IMR-90 (cell line): ENCODE measurements around the gene ZNF423.

Source experiments
- CEBPB ChIP-seq: IDR thresholded peaks from 2 replicates; pipeline ENCODE4 v1.6.1; 2012; ENCODE audit warnings: low read depth, low read length, improper control_type of control experiment
- CHD1 ChIP-seq: IDR thresholded peaks from 2 replicates; pipeline ENCODE4 v1.6.1; 2012; ENCODE audit warnings: low read depth, low read length, improper control_type of control experiment
- CTCF ChIP-seq: conservative IDR thresholded peaks from 2 replicates; pipeline ENCODE4 v1.5.1; 2012; ENCODE audit warnings: mild to moderate bottlenecking, low read depth, low read length, improper control_type of control experiment
- FOS ChIP-seq: fragments of 150-350 bp; IDR thresholded peaks from 2 replicates; pipeline ENCODE4 v1.6.1; 2016; ENCODE audit warnings: low read depth, low read length
- POLR2A ChIP-seq: IDR thresholded peaks from 2 replicates; pipeline ENCODE4 v1.6.1; 2012; ENCODE audit warnings: mild to moderate bottlenecking, low read depth, low read length
- SMC3 ChIP-seq: fragments of 150-350 bp; IDR thresholded peaks from 2 replicates; pipeline ENCODE4 v1.6.1; 2016; ENCODE audit warnings: low read depth, mild to moderate bottlenecking, antibody characterized with exemption, low read length, moderate library complexity
- USF2 ChIP-seq: fragments of 150-350 bp; IDR thresholded peaks from 2 replicates; pipeline ENCODE4 v1.6.1; 2017; ENCODE audit warnings: mild to moderate bottlenecking, antibody characterized with exemption, low read length, low read depth

- TF ChIP-seq CEBPB (no peak), CTCF (no peak), FOS (no peak), SMC3 (no peak), POLR2A (no peak), CHD1 (no peak), USF2 (no peak)
Measured at GRCh38 chr16:49788986-49789385, 66.9 kb downstream of the ZNF423 start.
